AG20443 (cell line): ENCODE data around the gene HIBADH.
"Not testable (repeated sequence)": the region's sequence is repeated elsewhere in the genome, so short reads cannot be mapped to it uniquely, and the experiment has no call there.

Source experiments
- DNase-seq: peaks from one replicate; pipeline ENCODE4 v3.0.0; 2012; ENCODE audit warnings: low spot score, mixed read lengths

The HIBADH gene

DNA sequence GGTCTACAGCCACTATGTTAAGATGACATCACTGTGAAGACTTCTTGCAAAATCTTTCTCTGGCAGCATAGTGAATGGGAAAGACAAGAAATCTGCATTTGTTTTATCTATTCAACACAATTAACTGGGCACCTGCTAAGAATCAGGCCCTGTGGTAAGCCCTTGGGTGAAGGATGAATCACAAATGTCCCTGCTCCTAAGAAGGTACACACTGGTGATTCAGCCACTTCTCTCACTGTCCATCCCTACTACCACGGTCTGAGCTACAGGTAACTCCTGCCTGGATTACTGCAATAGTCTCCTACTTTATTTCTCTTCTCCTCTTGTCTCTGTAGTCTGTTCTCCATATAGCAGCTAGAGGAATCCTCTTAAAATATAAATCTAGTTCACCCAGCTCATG, 116.1 kb downstream of the HIBADH start:
- DNase-seq = no peak

DNA sequence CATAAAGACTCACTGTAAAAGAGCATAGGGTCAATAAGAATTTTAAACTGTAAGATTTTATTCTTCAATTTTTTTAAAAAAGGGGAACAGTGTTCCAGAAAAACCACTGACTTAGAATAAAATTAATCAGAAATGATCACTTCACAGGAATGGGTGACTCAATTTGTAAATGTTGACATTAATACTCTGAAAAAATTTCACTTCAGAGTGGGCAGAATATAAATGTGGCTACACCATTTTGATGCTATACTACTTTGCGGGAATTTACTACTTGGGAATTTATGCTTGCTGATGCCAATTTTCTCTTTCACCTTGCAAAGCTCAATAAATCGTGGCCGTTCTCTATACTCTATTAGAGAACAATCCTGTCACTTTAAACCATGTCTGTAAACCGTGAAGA, 126.9 kb downstream of the HIBADH start:
- DNase-seq = no peak

DNA sequence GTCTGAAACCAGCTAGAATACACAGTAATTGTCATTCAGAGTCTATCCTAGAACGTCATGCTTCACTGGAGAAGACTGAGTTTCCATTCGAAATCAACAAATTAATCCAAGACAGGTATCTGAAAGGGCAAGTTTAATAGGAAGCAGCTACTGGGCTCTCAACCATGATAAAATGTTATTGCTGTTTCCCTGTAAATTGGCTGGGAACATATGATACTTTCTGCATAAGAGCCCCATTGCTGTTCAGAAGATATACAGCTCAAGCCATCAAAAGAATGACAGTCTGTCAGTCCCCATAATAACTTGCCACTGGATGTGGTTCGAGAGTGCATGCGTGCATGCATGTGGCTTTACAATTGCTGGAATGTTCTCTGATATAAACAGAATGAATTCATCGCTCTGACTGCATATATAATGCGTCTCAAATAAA, 129.0 kb downstream of the HIBADH start:
- no peak for DNase-seq

DNA sequence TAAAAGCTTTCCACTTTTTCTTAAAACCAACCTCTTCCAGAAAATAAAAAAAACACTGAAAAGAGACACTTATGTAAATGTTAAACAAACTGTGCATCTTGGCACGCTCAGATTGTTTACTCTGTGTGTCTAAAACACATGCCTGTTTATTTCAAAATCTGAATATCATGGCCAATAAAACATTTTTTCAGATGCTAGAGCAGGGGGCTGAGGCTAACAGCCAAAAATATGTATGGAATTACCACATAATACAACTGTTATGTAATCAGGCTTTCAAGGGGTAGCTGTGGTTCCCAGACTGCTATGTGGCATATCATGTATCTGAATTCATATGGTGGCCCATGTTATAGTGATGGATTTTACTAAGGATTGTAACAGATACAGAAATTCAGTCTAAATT, 130.4 kb downstream of the HIBADH start:
- no peak for DNase-seq

DNA sequence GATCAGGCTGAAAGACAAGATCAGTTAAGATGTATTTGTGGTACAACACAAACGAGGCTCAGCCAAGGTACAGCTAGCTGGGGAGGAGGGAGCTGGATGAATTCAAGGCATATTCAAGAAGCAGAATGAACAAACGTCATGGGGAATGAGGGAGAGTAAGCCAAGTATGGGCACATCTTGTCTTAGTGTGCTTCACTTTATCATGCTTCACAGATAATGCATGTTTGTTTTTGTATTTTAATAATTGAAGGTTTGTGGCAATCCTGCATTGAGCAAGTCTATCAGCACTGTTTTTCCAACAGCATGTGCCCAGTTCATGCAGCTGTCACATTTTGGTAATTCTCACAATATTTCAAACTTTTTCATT, 135.4 kb downstream of the HIBADH start:
- no peak for DNase-seq

DNA sequence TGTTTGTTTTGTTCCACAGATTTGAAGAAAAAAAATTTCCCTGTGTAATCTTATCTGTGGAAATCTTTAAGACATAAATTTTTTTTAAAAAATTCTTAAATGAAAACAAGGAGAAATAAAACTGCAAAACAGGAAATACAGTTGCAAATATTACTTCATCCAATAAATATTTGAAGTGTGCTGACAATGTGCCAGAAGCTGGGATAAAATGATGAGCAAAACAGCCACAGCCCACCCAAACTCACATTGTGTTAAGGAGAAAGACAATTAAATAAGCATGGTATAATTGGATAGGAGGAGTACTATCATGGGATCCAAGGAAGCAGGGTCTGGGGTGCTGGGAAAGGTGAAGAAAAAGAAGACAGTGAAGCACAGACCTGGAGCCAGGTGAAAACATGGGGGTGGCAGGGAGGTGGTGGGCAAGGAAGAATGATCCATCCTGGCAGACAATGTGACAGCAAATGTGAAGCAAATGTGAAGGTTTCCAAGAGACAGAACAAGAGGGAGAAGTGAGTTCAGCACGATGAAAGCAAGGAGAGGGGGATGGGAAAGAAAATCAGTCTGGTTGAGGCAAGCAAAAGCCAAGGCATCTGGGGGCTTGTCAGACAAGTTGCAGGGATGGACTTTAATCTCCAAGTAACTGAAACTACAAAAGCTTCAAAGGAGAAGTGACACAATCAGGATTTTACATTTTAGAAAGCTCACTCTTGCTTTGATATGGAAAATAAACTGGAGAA, 135.9 kb downstream of the HIBADH start:
- no peak for DNase-seq

DNA sequence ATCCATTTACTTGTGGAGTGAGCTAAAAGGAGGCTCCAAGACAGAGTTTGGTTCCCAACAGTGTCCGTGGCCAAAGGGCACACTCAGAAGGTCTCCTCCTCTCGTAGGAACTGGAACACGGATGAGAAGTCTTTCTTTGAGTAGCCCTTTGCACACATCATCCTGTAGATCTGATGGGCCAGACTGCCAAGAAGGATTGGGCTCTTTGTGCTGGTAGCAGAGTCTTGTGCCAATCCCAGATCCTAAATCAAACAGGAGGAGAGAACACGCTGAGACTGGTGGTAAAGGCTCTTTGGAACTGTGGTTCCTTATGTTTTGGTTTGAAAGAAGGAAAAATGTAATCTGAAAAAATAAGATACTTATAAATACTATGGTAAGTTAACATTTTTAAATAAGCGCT, 136.6 kb downstream of the HIBADH start:
- DNase-seq = no peak

DNA sequence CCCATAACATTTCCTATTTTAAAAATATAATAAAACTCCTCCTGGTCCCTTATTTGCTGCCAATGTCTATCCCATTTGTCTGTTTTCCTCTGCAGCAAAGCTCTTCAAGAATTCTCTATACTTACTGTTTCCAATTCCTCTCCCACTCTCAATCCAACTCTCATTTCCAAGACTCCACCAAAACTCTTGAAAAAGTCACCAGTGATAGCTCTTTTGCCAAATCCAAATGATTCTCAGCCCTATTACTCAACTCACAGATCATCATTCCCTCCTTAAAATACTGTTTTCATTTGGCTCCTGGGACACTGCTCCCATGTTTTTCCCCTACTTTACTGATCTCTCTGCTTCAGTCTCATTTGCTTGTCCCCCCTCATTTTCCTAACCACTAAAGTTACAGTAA, 139.4 kb downstream of the HIBADH start:
- DNase-seq = no peak

DNA sequence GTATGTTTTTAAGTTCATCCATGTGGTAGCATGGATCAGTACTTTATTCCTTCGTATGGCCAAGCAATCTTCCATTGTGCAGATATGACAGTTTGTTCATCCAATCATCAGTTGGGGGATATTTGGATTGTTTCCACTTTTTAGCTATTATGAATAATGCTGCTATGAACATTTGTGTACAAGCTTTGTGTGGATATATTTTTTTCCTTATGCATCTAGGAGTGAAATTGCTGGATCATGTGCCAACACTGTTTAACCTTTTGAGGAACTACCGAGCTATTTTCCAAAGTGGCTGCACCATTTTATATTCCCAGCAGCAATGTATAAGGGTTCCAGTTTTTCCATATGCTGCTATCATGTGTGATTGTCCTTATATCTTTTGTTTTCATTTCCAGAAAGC, 140.1 kb downstream of the HIBADH start:
- no peak for DNase-seq

DNA sequence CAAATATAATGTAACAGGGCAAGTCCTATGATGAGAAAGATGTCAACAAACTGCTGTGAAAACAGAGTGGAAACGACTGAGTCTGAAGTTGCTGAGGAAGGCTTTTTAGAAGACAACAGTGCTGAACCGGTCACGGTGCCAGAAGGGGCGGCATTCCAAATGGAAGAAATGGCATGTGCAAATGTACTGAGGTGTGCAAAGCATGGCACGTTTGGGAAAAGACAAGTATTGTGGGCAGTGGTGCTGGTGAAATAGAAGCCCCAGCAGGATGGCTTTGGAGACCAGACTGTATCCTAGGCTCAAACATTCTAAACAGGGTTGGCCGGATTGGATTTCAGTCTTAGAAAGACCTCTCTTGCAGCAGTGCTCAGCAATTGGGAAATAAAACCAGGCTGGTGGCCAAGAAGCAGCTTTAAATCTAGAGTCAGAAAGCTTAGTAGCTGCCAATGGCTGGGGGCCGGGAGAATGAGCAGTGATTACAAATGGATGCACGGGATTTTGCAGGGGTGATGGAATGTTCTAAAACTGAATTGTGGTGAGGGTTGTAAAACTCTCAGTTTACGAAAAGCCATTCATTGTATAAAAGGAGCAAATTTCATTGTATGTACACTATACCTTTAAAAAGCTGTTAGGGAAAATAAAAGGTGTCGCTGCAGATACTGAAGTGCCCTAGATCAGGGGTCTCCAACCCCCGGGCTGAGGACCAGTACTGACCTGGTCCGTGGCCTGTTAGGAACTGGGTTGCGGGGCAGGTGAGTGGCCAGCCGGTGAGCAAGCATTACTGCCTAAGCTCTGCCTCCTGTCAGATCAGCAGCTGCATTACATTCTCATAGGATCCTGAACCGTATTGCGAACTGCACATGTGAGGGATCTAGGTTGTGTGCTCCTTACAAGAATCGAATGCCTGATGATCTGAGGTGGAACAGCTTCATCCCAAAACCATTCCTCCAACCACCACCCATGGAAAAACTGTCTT, 141.6 kb downstream of the HIBADH start:
- peak; percentile 58 for DNase-seq

DNA sequence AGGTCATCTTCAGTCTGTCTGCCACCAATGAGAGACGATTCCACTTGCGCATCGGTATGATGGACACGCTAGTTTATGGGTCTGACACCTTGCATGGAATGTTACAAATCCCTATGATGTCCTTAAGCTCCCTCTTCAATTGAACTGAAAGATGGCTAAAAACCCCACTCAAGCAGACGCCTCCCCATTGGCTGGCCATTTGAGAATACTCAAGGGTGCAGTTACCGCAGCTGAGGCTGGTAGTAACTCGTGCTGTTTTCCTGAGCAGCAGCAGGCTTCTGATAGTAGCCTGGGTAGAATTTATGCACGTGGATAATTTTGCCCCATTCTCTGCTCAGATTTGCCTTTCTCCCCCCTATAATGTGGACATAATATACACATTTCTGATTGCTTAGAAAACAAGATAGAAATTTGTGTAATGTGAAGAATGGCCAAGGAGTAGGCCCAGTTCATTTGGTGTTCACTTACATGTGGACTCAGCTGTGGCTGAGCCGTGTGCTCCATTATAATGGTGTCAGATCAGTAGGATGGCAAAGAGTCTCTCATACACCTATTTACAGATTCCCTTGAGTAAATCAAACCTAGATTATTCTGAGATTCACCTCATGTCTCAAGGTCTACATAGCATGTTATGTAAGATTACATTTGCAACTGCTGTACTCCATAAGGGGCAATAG, 142.8 kb downstream of the HIBADH start:
- no peak for DNase-seq

DNA sequence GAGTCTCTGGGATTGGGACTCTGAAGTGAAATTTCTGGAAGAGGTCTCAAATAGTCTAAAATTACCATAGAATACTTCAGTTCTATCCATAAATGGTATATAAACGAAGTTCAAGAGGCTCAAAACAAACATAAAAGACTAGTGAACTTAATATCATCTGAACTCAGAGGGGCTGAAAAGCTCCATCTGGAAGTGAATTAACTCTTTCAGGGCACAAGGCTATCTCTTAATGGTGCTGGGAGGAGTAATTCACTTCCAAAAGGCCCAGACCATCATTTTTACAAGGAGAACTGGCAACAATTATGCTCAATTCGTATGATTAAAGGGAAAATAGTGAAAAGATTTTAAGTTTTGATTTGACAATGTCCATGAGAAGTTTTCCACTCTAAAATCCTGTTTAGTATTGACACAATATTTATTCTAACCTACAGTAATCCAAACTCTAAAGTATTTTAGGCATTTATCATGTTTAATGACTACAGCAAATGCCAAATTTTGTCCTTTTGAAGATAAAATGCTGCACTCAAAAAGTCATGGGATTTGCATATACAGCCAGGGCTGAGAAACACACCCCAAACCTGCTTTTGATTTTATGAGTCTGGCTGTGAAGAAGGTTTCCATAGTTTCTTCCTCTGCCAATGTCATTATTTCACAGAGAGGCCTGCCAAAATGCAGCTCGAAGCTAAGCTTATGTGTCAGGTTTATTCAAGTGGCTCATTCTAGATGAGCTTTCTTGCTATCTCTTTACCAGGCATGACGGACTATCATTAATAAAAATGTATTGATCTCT, 143.9 kb downstream of the HIBADH start:
- no peak for DNase-seq

DNA sequence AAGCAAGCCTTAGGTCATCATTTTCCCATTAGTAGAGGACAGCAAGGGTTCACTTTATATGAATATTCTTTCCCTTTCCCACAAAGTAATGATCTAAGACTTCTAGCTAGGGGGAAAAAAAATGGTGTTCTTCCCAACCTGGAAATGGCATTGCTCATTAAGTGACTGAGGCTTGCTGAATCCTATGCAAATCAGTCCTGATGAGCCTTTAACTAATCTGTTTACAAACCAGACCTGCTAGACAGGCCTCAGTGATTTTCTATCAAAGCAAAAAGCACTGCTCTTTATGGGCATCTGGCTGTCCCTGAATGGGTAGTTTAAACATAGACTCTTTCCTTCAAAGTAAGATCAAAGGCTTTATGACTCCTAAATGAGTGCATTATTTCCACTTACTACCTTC, 146.3 kb downstream of the HIBADH start:
- DNase-seq = no peak

DNA sequence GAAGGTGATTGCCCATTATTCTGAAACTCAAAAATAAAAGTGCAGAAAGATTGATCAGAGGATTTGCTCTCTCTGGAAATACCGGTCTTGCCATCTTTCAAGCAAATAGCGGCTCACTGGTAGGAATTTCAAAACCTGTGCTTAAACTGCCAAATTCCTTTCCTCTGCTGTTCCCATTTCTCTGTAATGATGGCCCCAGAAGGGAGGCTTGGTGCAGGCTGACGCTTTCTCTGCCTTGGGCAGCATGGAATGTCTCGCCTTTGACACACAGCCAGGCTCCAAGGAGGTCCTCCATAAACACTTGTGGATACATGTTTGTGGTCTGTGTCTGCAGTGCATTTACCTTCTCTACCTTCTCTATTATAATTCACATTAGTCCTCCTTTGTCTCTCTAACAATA, 146.8 kb downstream of the HIBADH start:
- DNase-seq = no peak

DNA sequence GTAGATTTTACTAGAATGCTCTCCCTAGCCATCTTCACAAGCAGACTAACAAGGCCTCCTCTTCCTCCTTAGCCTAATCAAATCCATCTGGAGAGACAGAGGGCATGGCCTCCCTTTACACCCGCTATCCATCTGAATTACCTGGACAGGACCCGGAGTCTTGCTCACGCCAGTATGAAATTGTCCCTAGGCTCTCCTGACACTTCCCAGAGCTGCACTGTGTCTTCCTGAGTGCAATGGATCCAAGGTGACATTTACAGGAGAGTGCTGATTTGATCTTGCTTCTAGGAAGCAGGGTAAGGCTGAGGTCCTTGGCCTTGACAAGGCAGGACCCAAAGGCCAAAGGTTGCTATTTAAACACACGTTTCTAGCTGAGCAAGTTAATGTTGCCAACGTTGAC, 147.8 kb downstream of the HIBADH start:
- no peak for DNase-seq

DNA sequence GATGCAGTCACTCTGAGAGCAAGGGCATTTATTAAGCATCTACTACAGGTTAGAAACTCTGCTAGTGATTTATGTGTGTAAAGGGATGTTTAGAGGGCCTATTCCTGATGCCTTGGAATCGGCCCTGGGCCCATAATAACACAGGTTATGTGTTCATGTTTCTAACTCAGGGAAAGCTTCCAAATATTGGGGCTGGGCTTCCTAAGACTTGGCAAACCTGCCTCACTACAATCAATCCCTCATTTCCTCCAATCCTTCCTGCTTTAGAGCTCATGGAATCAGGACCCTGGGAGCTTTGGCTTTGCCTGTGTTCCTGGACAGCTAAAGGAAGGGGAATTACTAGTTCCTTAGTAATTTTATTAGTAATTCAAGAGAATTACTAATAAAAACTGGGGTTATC, 148.8 kb downstream of the HIBADH start:
- no peak for DNase-seq

DNA sequence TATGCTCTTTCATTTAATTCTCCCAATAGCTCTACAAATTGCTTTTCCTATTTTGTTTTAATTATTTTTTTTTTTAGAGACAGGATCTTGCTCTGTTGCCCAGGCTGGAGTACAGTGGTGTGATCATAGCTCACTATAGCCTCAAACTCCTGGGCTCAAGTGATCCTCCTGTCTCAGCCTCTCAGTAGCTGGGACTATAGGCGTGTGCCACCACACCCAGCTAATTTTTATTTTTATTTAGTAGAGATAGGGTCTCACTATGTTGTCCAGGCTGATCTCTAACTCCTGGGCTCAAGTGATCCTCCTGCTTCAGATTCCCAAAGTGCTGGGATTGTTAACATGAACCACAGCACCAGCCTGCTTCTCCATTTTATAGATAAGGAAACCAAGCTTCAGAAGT, 151.3 kb downstream of the HIBADH start:
- DNase-seq = not testable (repeated sequence)

DNA sequence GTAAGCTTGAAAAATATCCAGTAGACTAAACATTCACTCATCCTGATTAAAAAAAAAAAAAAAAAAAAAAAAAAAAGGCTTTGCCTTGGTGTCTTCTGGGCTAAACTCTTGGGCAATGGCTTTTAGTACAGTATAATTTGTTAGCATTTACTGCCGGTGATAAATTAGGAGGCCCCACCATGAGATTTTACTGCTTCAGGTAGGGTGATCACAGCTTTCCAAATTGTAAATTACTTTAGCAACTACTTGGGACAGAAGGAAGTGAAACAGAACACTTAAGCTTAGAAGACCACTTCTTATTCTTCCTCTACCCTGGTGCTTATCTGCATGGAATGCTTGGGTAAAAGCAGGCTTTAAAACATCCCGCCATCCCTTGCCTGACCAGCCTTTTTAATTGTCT, 152.1 kb downstream of the HIBADH start:
- DNase-seq = no peak

DNA sequence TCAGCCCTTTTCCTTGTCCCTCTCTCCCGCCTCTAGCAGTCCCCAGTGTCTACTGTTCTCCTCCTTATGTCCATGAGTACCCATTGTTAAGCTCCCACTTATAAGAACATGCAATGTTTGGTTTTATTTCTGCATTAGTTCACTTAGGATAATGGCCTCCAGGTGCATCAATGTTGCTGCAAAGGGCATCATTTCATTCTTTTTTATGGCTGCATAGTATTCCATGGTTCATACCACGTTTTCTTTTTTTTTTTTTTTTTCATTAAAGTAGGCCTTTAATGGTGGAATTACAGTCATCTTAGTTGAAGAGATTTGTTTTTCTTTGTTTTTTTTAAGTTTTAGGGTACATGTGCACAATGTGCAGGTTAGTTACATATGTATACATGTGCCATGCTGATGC, 160.8 kb downstream of the HIBADH start:
- DNase-seq = not testable (repeated sequence)

DNA sequence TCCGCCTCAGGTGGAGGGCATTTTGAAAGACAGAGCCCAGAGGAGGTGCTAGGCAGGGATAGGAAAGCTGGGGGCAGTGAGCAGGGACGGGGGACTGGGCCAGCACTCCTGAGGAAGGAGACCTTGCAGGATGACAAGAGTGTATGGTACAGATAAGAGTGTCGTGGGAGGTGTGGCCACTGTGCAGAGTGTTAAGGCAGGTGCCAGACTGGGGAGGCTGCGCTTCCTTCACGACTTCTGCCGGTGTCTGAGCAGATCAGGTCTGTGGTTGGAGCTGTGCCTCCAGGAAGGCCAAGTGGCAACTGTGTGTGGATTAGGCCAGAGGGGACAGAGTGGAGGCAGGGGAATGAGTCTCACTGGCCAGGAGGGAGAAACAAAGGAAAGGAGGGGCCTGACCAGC, 161.7 kb downstream of the HIBADH start:
- no peak for DNase-seq

DNA sequence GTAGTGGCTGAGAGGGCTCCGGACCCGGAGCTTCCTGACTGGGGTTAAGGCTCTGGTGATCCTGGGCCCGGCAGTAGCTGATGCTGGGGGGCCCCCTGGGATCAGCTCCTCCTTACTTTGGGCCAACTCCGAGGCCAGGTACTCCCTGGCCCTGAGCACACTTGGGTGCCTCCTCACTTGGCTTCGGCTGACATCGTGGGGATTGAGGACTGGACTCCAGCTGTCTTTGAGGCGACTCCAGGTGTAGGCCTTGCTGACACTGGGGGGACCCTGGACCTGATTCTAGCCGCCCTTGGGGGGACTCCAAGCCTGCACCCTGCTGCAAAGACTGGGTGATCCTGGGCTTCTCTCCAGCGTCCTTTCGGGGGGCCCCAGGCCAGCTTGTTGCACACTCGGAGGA, 170.5 kb downstream of the HIBADH start:
- no peak for DNase-seq

DNA sequence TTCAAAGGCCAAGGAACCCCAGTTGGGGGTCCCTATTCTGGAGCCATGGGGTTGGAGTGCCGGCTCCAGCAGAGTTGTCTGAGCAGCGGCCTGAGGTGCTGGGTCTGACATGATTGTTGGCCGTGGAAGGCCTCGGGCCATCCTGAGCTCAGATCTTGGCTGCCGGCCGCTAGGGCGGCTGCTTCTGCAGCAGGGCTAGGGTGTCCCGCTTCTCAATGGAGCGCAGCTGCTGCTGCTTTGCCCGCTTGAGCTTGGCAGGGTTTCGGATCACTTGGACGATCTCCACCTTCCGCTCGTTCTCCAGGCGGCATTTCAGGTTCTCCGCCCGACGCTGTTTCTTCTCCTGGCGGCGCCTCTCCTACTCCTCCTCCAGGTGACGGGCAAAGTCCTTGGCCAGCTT, 171.1 kb downstream of the HIBADH start:
- no peak for DNase-seq
